NT2/D1 (cell line): ENCODE results near the gene PPP1R18.

Experiments
- SUZ12 ChIP-seq: IDR thresholded peaks from 2 replicates; pipeline ENCODE4 v1.6.1; 2011; ENCODE audit not compliant: insufficient read length, insufficient read depth; ENCODE audit errors: extremely low read depth
- YY1 ChIP-seq: IDR thresholded peaks from 2 replicates; pipeline ENCODE4 v1.6.1; 2011; ENCODE audit not compliant: insufficient read length, insufficient read depth
- ZNF274 ChIP-seq: IDR thresholded peaks from 2 replicates; pipeline ENCODE4 v1.6.1; 2011; ENCODE audit warnings: mild to moderate bottlenecking, low read depth, low read length

GRCh38 chr6:30726506-30727413, 40.3 kb upstream of the PPP1R18 start:
- TF ChIP-seq ZNF274: no peak
- no peak for TF ChIP-seq YY1
- no peak for TF ChIP-seq SUZ12
